ENCODE measurements around the gene SNCG. TPM values are rescaled to one million over a fixed set of nuclear protein-coding genes. Genes with fewer than 3 reads are reported as not detected.

Gene SNCG
- total RNA-seq, 1 experiment from 2014 or later: 5.5 TPM

GRCh38 chr10:86960863-86961434 is 2.5 kb downstream of the SNCG start:
- H4K8ac ChIP-seq (replicated peaks; ENCODE audit: insufficient read length, low read depth, low read length): no peak overlapping the region
- WGBS (ENCODE audit: extremely low coverage, insufficient read length, low lambda C conversion rate): no CpG with 5 or more reads among the region's 9 CpGs
- no peak overlapping the region for H4K91ac ChIP-seq (ENCODE audit: insufficient read length, low read depth, low read length)
- H2BK120ac ChIP-seq (ENCODE audit: low read depth, low read length, poor library complexity, severe bottlenecking): no peak overlapping the region
- no peak overlapping the region for H3K9ac ChIP-seq (ENCODE audit: extremely low read depth, insufficient read length, low read length)
- H3K79me2 ChIP-seq (ENCODE audit: insufficient read depth, low read length): no peaks in the 10 kb centered on the region
- no peak overlapping the region for H3K4me3 Mint-ChIP-seq
- no peak overlapping the region for H2BK15ac ChIP-seq (ENCODE audit: low read depth, low read length)
- H3K9me3 Mint-ChIP-seq: no peaks in the 10 kb centered on the region
- H2BK5ac ChIP-seq (ENCODE audit: insufficient read length, low read length): no peak overlapping the region
- H3K27ac Mint-ChIP-seq: peak overlapping the region in 1 of 3 experiments; percentile 96; a peak in 3 of 7 replicates
- H4K20me1 ChIP-seq (ENCODE audit: control insufficient read depth, insufficient read depth, insufficient read length): no peaks in the 10 kb centered on the region
- no peak overlapping the region for H3K27ac ChIP-seq (ENCODE audit: insufficient read length, low read depth, low read length)
- H2BK12ac ChIP-seq (ENCODE audit: insufficient read length, low read depth, low read length): no peak overlapping the region
- H3K27me3 ChIP-seq (ENCODE audit: insufficient read depth, low read length): no peaks in the 10 kb centered on the region
- H3K36me3 Mint-ChIP-seq (ENCODE audit: insufficient read depth in 1 of 3, low read depth in 3 of 3): no peaks in the 10 kb centered on the region
- peak overlapping the region; percentile 41; the same call in 1 of the 2 replicates for H3K14ac ChIP-seq (ENCODE audit: insufficient read depth, low read length)
- H3K4me1 ChIP-seq (ENCODE audit: insufficient read depth, low read length): no peaks in the 10 kb centered on the region; the same call in 1 of the 2 replicates
- TF ChIP-seq, protein P1, sequence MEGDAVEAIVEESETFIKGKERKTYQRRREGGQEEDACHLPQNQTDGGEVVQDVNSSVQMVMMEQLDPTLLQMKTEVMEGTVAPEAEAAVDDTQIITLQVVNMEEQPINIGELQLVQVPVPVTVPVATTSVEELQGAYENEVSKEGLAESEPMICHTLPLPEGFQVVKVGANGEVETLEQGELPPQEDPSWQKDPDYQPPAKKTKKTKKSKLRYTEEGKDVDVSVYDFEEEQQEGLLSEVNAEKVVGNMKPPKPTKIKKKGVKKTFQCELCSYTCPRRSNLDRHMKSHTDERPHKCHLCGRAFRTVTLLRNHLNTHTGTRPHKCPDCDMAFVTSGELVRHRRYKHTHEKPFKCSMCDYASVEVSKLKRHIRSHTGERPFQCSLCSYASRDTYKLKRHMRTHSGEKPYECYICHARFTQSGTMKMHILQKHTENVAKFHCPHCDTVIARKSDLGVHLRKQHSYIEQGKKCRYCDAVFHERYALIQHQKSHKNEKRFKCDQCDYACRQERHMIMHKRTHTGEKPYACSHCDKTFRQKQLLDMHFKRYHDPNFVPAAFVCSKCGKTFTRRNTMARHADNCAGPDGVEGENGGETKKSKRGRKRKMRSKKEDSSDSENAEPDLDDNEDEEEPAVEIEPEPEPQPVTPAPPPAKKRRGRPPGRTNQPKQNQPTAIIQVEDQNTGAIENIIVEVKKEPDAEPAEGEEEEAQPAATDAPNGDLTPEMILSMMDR (conservative IDR thresholded peaks at IDR 0.05): no peak
- H3K4me1 Mint-ChIP-seq: peaks cover 26 to 34% of the 10 kb centered on the region in 2 experiments
- peak; percentile 34 for DNase-seq
- H3K56ac ChIP-seq (ENCODE audit: insufficient read length, low read depth, low read length): no peak overlapping the region
- H3K4ac ChIP-seq (ENCODE audit: low read depth, low read length): no peak overlapping the region; the same call in 1 of the 2 replicates
- H3K79me1 ChIP-seq (ENCODE audit: insufficient read depth, low read depth, low read length, poor library complexity, severe bottlenecking): no peaks in the 10 kb centered on the region
- no peaks in the 10 kb centered on the region for H3K23me2 ChIP-seq (ENCODE audit: insufficient read length, low read depth, low read length, poor library complexity, severe bottlenecking)
- H3K27me3 Mint-ChIP-seq (ENCODE audit: low read depth): no peaks in the 10 kb centered on the region; the same call in 1 of the 2 replicates
- H2AK5ac ChIP-seq (ENCODE audit: insufficient read length, low read length): no peak overlapping the region
- H3K9me3 ChIP-seq (ENCODE audit: control insufficient read depth, low read depth, low read length): no peaks in the 10 kb centered on the region
- no peak overlapping the region for H3T11ph ChIP-seq (ENCODE audit: low read length)
- no peak overlapping the region for H3K23ac ChIP-seq (ENCODE audit: insufficient read length, low read depth, low read length)
- no peak overlapping the region for H2AFZ ChIP-seq (ENCODE audit: low read length)
- H2BK20ac ChIP-seq (ENCODE audit: low read depth, low read length, poor library complexity, severe bottlenecking): no peak overlapping the region
- no peak overlapping the region for H3K4me2 ChIP-seq (ENCODE audit: insufficient read depth, insufficient read length, low read length)
- peak overlapping the region; percentile 66 for H3K18ac ChIP-seq (ENCODE audit: insufficient read length, low read depth, low read length)
- H4K5ac ChIP-seq (ENCODE audit: insufficient read length, low read depth, low read length): peak overlapping the region; percentile 6
